Measurements from ENCODE around the gene ZNF865. TPM values are rescaled to one million over a fixed set of nuclear protein-coding genes. Genes with fewer than 3 reads are reported as not detected.

Gene ZNF865
- total RNA-seq, 2 donors from 2014 or later = 6.5 to 14.8 TPM

GRCh38 chr19:55644191-55644833 lies 38.9 kb downstream of the ZNF865 start:
- ATAC-seq (no peak), DNase-seq (no peak)
- 38 to 53% methylated on average over 12 of the region's 12 CpGs for WGBS, 2 donors
- peak overlapping the region in 3 of 4 donors; percentile 77 to 93 (median 91) for H3K27ac ChIP-seq
- H3K4me3 ChIP-seq = peak overlapping the region; percentile 90 to 96
- TF ChIP-seq CTCF (IDR thresholded peaks at IDR 0.05) (no peak), POLR2A (IDR thresholded peaks at IDR 0.05) (no peak)
- intact Hi-C loops (cut with DNase I) = no loop called here
- H3K36me3 ChIP-seq (replicated peaks in 1 of 2; ENCODE audit: insufficient read depth in 1 of 2, low read depth in 2 of 2) = no peaks in the 10 kb centered on the region
- no peaks in the 10 kb centered on the region for H3K9me3 ChIP-seq
- peaks cover 72% of the 10 kb centered on the region for H3K4me1 ChIP-seq
- no peaks in the 10 kb centered on the region for H3K27me3 ChIP-seq

GRCh38 chr19:55644842-55645511 lies 39.5 kb downstream of the ZNF865 start:
- H3K4me3 ChIP-seq = no peak overlapping the region
- TF ChIP-seq POLR2A (IDR thresholded peaks at IDR 0.05) (no peak), CTCF (IDR thresholded peaks at IDR 0.05) (no peak)
- H3K36me3 ChIP-seq (replicated peaks in 1 of 2; ENCODE audit: insufficient read depth in 1 of 2, low read depth in 2 of 2) = no peaks in the 10 kb centered on the region
- no peaks in the 10 kb centered on the region for H3K9me3 ChIP-seq
- no peak overlapping the region for H3K27ac ChIP-seq
- DNase-seq = no peak
- no peaks in the 10 kb centered on the region for H3K27me3 ChIP-seq
- 63 to 78% methylated on average over 3 to 25 of the region's 28 CpGs for WGBS, 2 donors
- H3K4me1 ChIP-seq = peaks cover 66% of the 10 kb centered on the region
- intact Hi-C loops (cut with DNase I) = no loop called here
- no peak for ATAC-seq

- Histone ChIP-seq H3K9me3 (no peaks in the 10 kb centered on the region), H3K36me3 (replicated peaks in 1 of 2; ENCODE audit: insufficient read depth in 1 of 2, low read depth in 2 of 2) (no peaks in the 10 kb centered on the region), H3K27me3 (no peaks in the 10 kb centered on the region), H3K27ac (no peak overlapping the region), H3K4me3 (no peak overlapping the region), H3K4me1 (peaks cover 61% of the 10 kb centered on the region)
- WGBS, 2 donors = 51 to 61% methylated on average over 5 of the region's 5 CpGs
- intact Hi-C loops (cut with DNase I) = no loop called here
- ATAC-seq (no peak), DNase-seq (no peak)
- TF ChIP-seq POLR2A (IDR thresholded peaks at IDR 0.05) = no peak
- no peak for TF ChIP-seq CTCF (IDR thresholded peaks at IDR 0.05)
Observed at GRCh38 chr19:55645512-55645881, 40.0 kb downstream of the ZNF865 start.

- H3K27ac ChIP-seq = peak overlapping the region; percentile 34 to 79 (median 75)
- intact Hi-C loops (cut with DNase I) = no loop called here
- H3K36me3 ChIP-seq (replicated peaks in 1 of 2; ENCODE audit: insufficient read depth in 1 of 2, low read depth in 2 of 2) = no peaks in the 10 kb centered on the region
- no peak overlapping the region for H3K4me3 ChIP-seq
- 29 to 39% methylated on average over 14 of the region's 14 CpGs for WGBS, 2 donors
- no peaks in the 10 kb centered on the region for H3K27me3 ChIP-seq
- no peak for ATAC-seq
- no peaks in the 10 kb centered on the region for H3K9me3 ChIP-seq
- TF ChIP-seq CTCF (IDR thresholded peaks at IDR 0.05) = no peak
- no peak for TF ChIP-seq POLR2A (IDR thresholded peaks at IDR 0.05)
- H3K4me1 ChIP-seq = peaks cover 51% of the 10 kb centered on the region
- peak in 1 of 4 donors; percentile 35 for DNase-seq
Observed at GRCh38 chr19:55646889-55647731, 41.7 kb downstream of the ZNF865 start.

Measured in body of pancreas (tissue), 4 donors.